IPS-18c (cell line): ENCODE data around the gene CSTPP1.

Experiments
- H3K4me3 ChIP-seq: 2 replicates; pipeline ENCODE4 v1.7.0; 2013; ENCODE audit warnings: low read depth, mild to moderate bottlenecking, low read length, moderate library complexity; ENCODE audit not compliant: insufficient read depth
- H3K9me3 ChIP-seq: one replicate; pipeline ENCODE4 v1.6.1; 2013; ENCODE audit warnings: mild to moderate bottlenecking, low read length, moderate library complexity; ENCODE audit not compliant: control insufficient read depth, insufficient read depth

CSTPP1 gene

DNA sequence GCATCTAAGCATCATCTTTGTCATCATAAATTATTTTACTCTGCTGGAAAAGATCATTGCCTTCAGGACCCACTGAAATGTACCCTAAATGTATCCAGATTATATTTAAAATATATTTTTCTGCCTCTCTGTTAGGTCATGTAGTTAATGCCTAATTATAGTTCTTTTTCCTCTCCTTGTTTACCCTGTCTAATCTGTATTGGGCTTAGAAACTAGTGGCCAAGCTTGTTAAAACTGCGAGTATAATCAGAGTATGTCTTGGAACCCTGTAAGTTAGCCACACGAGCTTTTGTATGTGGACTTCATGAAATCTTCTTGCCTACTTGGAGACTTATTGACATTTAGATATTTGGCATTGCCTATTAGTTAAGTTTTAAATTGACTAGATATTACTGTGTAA lies 184.5 kb downstream of the CSTPP1 start:
- Histone ChIP-seq H3K4me3 (no peak overlapping the region), H3K9me3 (no peaks in the 10 kb centered on the region)

- Histone ChIP-seq H3K4me3 (no peak overlapping the region), H3K9me3 (no peaks in the 10 kb centered on the region)
Observed at GRCh38 chr11:47121731-47122130, 185.2 kb downstream of the CSTPP1 start.

DNA sequence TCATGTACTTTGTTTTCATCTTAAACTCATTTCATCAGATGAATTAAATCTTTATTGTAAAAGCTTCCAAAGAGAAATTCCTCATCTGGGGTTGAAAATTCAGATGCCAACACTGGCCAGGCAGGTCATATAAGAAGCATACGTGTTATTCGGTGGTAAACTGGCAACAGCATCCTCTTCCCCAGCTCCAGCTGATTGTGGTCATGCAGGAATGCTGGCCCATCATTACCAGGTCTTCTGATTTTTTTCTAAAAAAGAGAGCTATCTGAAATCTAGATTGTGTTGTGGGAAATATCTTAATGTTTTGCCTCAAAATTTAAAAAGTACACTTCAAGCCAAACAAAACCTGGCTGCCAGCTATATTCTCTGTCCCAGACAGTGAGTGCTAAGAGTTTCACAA lies 186.5 kb downstream of the CSTPP1 start:
- Histone ChIP-seq H3K4me3 (no peak overlapping the region), H3K9me3 (no peaks in the 10 kb centered on the region)

DNA sequence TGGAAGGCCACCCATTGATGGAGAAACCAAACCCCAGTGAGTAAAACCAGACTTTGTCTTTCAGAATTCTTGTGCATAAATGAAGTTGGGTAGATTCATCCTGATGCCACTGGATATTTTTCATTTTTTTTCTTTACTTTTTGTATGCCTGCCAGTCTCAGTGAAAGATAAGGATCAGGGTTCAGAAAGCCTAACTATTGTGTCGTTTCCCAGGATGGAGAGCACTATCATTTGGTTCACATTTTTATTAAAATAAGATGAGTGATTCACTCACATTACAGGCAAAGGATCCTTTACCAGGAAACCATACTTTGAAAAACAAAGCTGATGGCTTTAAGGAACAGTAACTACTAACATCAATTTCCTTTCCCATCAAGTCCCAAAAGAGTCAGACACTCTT lies 188.1 kb downstream of the CSTPP1 start:
- H3K4me3 ChIP-seq, result no peak overlapping the region
- no peaks in the 10 kb centered on the region for H3K9me3 ChIP-seq

- Histone ChIP-seq H3K9me3 (no peaks in the 10 kb centered on the region), H3K4me3 (no peak overlapping the region)
Observed at GRCh38 chr11:47125083-47125482, 188.5 kb downstream of the CSTPP1 start.

DNA sequence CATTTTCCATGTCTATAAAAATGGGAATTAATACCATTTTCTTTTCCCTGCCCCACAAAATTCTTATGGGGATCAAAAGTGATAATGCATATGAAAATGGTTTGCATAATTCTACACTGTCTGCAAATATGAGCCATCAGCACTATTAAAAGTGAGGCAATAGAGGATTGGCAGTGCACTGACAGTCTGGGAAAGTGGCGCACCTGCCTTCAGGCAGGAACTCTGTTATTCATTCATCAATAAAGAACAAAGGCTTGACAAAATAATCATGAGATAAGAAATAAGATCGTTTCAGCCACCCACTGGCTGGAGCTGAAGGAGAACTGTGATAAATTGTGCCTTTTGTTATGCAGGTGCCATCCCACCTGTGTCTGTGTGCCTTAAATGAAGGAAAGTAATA lies 190.7 kb downstream of the CSTPP1 start:
- H3K9me3 ChIP-seq, result no peaks in the 10 kb centered on the region
- no peak overlapping the region for H3K4me3 ChIP-seq

- no peak overlapping the region for H3K4me3 ChIP-seq
- H3K9me3 ChIP-seq, result no peaks in the 10 kb centered on the region
Observed at GRCh38 chr11:47130543-47130942, 194.0 kb downstream of the CSTPP1 start.

GRCh38 chr11:47131136-47131535 lies 194.6 kb downstream of the CSTPP1 start:
- Histone ChIP-seq H3K9me3 (no peaks in the 10 kb centered on the region), H3K4me3 (no peak overlapping the region)

DNA sequence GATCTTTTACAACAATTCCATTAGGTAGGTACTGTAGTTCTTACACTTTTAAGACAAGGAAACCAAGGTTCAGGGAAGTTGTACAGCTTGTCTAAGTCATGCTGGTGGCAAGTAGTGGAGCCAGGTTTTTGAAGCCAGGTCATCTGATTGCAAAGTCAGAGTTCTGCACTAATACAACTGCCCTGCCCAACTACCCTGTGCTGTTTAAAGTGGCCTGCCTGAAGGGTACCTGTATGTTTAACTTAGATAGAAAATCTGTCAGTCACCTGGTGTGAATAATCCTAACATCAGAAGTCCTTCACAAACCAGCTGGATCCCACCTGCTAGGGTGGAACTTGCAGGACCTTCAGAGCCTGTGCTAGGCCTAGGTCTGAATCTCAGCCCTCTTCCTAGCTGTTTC lies 195.9 kb downstream of the CSTPP1 start:
- H3K9me3 ChIP-seq, result no peaks in the 10 kb centered on the region
- no peak overlapping the region for H3K4me3 ChIP-seq

- no peaks in the 10 kb centered on the region for H3K9me3 ChIP-seq
- no peak overlapping the region for H3K4me3 ChIP-seq
Observed at GRCh38 chr11:47132981-47133380, 196.4 kb downstream of the CSTPP1 start.

DNA sequence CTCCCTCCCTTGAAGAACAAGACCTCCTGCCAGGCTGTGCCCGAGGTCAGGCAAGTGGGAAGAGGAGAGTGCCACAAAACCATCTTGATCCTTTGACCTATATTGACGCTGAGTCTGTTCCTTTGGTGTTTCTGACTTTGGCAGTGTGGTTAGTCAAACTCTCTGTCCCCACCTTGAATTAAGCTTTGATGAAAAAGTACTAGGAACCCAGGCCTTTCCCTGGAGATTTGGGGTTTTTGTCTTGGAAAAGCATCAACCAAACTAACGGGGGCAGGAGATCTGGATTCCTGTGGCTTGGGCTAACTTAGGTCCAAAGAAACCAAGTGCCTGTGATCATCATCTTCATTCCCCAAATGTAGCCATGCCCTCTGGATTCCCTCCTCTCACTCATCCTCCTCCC lies 199.8 kb downstream of the CSTPP1 start:
- Histone ChIP-seq H3K9me3 (no peaks in the 10 kb centered on the region), H3K4me3 (no peak overlapping the region)

DNA sequence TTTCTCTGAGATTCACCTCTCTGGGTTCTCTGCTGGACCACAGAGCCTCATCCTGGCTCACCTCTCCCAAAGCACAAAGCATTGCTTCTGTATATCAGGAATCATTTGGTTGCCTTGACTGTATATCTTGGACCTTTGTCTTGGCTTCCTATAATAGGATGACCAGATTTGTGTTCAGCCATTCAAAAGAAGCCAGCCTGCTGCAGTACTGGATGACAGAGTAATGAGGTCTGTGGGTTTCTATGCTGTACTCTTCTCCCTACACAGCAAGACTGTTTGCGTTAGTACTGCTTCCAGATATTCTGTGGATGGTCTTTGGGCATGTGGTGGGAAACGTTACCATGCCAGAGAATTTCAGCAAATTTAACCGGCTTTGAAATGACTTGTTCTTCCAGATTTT lies 200.4 kb downstream of the CSTPP1 start:
- no peak overlapping the region for H3K4me3 ChIP-seq
- H3K9me3 ChIP-seq, result no peaks in the 10 kb centered on the region

DNA sequence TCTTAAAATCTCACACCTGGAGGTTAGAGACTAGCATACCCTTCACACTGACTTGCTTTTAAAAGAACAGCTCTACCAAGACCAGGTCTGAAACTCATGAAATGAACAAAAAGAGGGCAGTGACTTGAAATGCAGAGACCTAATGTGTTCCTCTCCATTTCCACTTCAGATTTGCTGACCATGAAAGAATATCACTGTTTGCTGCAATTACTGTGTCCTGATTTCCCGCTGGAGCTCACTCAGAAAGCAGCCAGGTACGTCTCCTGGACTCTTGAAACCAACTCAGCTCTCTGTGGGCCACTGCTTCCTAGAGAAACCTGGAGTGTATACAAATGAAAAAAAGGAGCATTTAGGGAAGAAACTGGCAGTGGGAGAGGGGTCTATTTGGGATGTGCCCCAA lies 200.9 kb downstream of the CSTPP1 start:
- H3K9me3 ChIP-seq, result no peaks in the 10 kb centered on the region
- H3K4me3 ChIP-seq, result no peak overlapping the region

- H3K4me3 ChIP-seq, result no peak overlapping the region
Observed at GRCh38 chr11:47139878-47140277, 203.3 kb downstream of the CSTPP1 start.

GRCh38 chr11:47143322-47143721 lies 206.8 kb downstream of the CSTPP1 start:
- H3K4me3 ChIP-seq, result no peak overlapping the region
- H3K9me3 ChIP-seq, result no peaks in the 10 kb centered on the region

More at GRCh38 chr11:47139878-47140277, 203.3 kb downstream of the CSTPP1 start:
- no peaks in the 10 kb centered on the region for H3K9me3 ChIP-seq

DNA sequence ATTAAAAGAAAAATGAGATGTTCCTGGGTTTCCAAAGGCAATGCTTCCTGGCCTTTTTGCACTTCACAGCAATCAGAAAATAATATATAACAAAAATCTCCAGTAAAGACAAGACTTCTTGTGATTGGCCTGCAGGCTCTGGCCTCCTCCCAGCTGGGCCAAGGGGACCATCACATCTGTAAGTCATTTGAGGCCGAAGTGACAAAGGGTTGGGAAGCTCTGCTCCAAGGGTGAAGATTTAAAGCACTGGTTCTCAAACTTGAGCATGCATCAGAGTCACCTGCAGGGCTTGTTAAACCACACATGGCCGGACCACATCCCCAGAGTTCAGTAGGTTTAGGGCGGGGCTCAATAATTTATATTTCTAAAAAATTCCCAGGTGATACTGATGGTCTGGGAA lies 208.0 kb downstream of the CSTPP1 start:
- Histone ChIP-seq H3K4me3 (no peak overlapping the region), H3K9me3 (no peaks in the 10 kb centered on the region)

DNA sequence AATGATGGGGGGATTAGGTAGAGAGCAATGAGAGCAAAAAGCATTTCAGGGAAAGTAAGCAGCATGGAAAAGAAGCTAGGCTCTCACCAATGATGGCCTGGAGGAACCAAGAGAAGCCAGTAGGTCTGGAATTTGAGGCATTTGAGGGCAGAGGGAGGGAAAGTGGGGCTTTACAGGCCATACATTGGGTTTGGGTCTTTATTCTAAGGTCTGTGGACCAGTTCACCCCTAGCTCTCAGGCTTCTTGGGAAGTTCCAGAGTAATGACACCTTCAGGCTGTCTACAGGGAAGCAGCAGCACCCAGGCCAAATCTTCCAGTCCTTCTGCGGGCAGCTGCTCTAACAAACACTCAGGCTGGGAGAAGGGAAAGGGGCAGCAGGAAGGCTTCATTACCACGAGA lies 210.7 kb downstream of the CSTPP1 start:
- H3K4me3 ChIP-seq, result no peak overlapping the region
- H3K9me3 ChIP-seq, result no peaks in the 10 kb centered on the region

DNA sequence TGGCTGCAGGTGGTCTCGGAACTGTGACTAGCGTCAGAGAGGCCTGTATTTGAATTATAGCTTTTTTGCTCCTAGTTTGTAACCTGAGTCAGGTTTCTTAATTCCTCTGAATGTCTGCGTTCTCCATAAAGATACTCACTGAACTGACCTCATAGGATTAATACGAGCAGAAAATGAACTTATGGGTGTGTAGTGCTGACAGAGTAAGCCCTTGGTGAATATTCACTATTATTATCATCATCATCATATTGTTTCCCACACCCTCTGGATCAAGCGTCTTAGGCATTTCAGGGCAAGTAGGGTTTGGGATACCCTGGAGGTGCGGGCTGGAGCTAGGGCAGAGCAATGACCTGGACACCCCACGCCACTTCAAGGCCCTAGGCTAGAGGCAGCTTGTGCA lies 211.1 kb downstream of the CSTPP1 start:
- no peaks in the 10 kb centered on the region for H3K9me3 ChIP-seq
- no peak overlapping the region for H3K4me3 ChIP-seq

DNA sequence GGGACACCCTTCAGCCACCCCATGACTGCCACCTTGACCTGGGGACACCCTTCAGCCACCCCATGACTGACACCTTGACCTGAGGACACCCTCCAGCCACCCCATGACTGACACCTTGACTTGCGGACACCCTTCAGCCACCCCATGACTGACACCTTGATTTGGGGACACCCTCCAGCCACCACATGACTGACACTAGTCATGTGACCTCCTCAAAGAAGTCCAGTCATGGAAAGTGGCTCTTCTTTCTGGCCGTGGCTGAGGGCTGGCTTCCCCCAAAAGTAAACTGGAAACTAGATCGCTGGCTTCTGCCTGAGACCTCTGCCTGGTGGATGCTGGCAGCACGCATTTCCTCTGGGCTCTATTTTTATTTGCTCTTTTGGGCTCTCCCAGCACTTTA lies 211.7 kb downstream of the CSTPP1 start:
- no peak overlapping the region for H3K4me3 ChIP-seq
- no peaks in the 10 kb centered on the region for H3K9me3 ChIP-seq
